BJ (cell line): ENCODE measurements around the gene PLCH2. TPM values are rescaled to one million over a fixed set of nuclear protein-coding genes. Genes with fewer than 3 reads are reported as not detected.

ENCODE experiments used
- CTCF ChIA-PET: fragments of 350-600 bp; formaldehyde crosslinking; extraction: SDS; loops from one replicate; lab custom pipeline; 2021; ENCODE audit warnings: antibody characterized with exemption, inconsistent platforms; lab: Yijun Ruan, JAX
- POLR2A ChIA-PET: fragments of 300-600 bp; sonication (Branson Sonifier 250); formaldehyde crosslinking; extraction: SDS; loops from one replicate; lab custom pipeline; 2021; ENCODE audit warnings: antibody characterized with exemption; lab: Charles Lee
- DNase-seq: peaks from one replicate; pipeline ENCODE4 v3.0.0-alpha.2; 2011; ENCODE audit warnings: low read depth
- H3K27me3 ChIP-seq: 2 replicates; pipeline ENCODE4 v1.6.0; 2011; ENCODE audit warnings: low read length; ENCODE audit not compliant: control insufficient read depth, insufficient read depth
- H3K36me3 ChIP-seq: 2 replicates; pipeline ENCODE4 v1.5.1; 2011; ENCODE audit warnings: low read length; ENCODE audit not compliant: control insufficient read depth, insufficient read depth
- H3K4me3 ChIP-seq: 2 replicates; pipeline ENCODE4 v1.5.1; 2011; ENCODE audit warnings: low read depth, mild to moderate bottlenecking, control low read depth, low read length
- polyA plus RNA-seq: library from polyadenylated mRNA; depleted of rRNA; stranded (reverse); fragments of >200 nt; gene quantifications from 2 replicates; pipeline ENCODE4 v1.2.3, GENCODE V29; 2011
- TF ChIP-seq, protein P1 (sequence below): IDR thresholded peaks from 2 replicates; pipeline ENCODE4 v1.5.1; 2011; ENCODE audit warnings: low read depth, mild to moderate bottlenecking, control low read depth, inconsistent platforms, low read length, moderate library complexity; ENCODE audit not compliant: insufficient read depth

Gene PLCH2
- polyA plus RNA-seq, 1 experiment = 0.06 TPM

DNA sequence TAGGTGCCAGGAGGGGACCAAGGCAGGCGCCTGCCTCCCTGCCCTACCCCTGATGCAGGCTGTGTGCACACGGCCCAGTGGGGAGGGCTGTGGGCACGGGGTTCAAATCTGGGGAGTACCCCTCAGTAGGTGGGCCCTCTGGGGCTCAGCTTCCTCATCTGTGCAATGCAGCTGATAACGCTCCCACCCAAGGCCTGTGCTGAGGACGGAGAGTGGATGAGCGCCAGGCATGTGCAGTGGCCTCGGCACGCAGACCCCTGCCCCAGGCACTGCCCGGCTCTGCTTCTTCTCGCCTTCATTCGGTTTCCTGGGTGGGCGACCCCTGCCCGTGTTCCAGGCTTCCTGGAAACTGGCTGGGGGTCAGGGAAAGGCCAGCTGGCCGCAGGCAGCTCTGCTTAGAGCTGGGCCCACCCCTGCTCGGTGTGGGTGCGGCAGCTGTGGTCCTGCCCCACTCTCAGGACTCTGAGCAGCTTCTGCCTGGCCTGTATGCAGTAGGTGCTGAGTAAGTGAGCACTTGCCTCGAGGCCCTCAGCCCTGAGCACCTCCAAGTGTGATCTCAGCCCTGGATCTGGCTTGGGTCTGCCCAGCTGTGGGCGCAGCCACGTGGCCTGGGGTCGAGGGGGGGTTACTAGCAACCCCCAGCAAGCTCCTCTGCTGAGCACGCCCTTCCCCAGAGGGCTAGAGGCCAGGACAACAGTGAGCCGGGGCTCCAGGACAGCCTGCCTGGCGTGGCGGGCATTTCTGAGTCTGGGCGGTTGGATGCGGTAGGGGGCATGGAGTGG, 68.2 kb downstream of the PLCH2 start:
- H3K36me3 ChIP-seq = no peaks in the 10 kb centered on the region
- CTCF ChIA-PET = interaction anchor here (1.4 to 1.9 kb wide), 2 partner anchors 129 to 349 kb away, joined by 4 to 5 read pairs; partner anchors contain the start of gene FAAP20
- H3K27me3 ChIP-seq = no peaks in the 10 kb centered on the region
- TF ChIP-seq, protein P1, sequence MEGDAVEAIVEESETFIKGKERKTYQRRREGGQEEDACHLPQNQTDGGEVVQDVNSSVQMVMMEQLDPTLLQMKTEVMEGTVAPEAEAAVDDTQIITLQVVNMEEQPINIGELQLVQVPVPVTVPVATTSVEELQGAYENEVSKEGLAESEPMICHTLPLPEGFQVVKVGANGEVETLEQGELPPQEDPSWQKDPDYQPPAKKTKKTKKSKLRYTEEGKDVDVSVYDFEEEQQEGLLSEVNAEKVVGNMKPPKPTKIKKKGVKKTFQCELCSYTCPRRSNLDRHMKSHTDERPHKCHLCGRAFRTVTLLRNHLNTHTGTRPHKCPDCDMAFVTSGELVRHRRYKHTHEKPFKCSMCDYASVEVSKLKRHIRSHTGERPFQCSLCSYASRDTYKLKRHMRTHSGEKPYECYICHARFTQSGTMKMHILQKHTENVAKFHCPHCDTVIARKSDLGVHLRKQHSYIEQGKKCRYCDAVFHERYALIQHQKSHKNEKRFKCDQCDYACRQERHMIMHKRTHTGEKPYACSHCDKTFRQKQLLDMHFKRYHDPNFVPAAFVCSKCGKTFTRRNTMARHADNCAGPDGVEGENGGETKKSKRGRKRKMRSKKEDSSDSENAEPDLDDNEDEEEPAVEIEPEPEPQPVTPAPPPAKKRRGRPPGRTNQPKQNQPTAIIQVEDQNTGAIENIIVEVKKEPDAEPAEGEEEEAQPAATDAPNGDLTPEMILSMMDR = no peak
- POLR2A ChIA-PET = no interaction called here
- H3K4me3 ChIP-seq = no peak overlapping the region
- no peak for DNase-seq

GRCh38 chr1:2544875-2545640, 69.0 kb downstream of the PLCH2 start:
- TF ChIP-seq, protein P1 = no peak
- Histone ChIP-seq H3K36me3 (no peaks in the 10 kb centered on the region), H3K4me3 (no peak overlapping the region), H3K27me3 (no peaks in the 10 kb centered on the region)
- ChIA-PET CTCF (interaction anchor here (1.1 to 3.8 kb wide), 3 partner anchors 10 to 130 kb away, joined by 4 to 28 read pairs (median 6); partner anchors contain the start of gene TNFRSF14), POLR2A (no interaction called here)
- no peak for DNase-seq

- ChIA-PET POLR2A (interaction anchor here (0.6 to 0.7 kb wide), 2 partner anchors 19 to 39 kb away, joined by 5 to 6 read pairs; partner anchors contain the start of gene PANK4), CTCF (interaction anchor here (0.9 to 3.8 kb wide), 4 partner anchors 11 to 351 kb away, joined by 3 to 28 read pairs (median 8); partner anchors contain the start of genes FAAP20 and TNFRSF14)
- no peak for DNase-seq
- no peaks in the 10 kb centered on the region for H3K36me3 ChIP-seq
- H3K27me3 ChIP-seq = no peaks in the 10 kb centered on the region
- peak overlapping the region; percentile 55 for H3K4me3 ChIP-seq
- TF ChIP-seq, protein P1 = no peak
Measured at GRCh38 chr1:2545754-2546514, 69.8 kb downstream of the PLCH2 start.

GRCh38 chr1:2546515-2547209, 70.6 kb downstream of the PLCH2 start:
- H3K27me3 ChIP-seq = no peaks in the 10 kb centered on the region
- no peaks in the 10 kb centered on the region for H3K36me3 ChIP-seq
- ChIA-PET CTCF (interaction anchor here (0.6 to 3.8 kb wide), 23 partner anchors 10 to 878 kb away, joined by 3 to 71 read pairs (median 6); partner anchors contain the start of genes FAAP20, MORN1, PANK4 and PEX10), POLR2A (interaction anchor here (0.6 to 0.7 kb wide), 2 partner anchors 20 to 38 kb away, joined by 5 to 6 read pairs; partner anchors contain the start of gene PANK4)
- H3K4me3 ChIP-seq = peak overlapping the region; percentile 55
- no peak for DNase-seq
- TF ChIP-seq, protein P1 = peak; percentile 30; the same call in 1 of the 2 replicates
